ENCODE measurements around the gene SCARB2.
A peak's percentile ranks its signal among the peaks of the same experiment; 100 is the strongest.

The SCARB2 gene

DNA sequence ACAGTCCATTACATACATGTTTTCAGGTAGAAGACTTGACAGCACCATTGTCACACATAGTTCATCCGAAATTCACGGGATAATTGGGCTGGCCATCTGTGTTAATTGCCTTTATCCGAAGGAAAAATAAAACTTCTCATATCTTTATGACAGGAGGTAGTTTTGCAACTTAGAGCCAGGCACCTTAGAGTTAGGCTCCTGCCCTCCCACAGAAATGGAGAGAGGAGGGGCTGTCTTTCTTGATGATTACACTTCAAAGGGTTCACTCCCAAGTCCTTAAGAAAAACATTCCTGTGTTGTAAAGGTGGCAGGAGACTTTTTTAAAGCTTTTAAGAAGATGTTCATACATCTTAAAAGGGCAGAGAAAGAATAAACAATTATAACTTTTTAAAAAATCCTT, 10.5 kb upstream of the SCARB2 start:
- DNase-seq: no peak

DNA sequence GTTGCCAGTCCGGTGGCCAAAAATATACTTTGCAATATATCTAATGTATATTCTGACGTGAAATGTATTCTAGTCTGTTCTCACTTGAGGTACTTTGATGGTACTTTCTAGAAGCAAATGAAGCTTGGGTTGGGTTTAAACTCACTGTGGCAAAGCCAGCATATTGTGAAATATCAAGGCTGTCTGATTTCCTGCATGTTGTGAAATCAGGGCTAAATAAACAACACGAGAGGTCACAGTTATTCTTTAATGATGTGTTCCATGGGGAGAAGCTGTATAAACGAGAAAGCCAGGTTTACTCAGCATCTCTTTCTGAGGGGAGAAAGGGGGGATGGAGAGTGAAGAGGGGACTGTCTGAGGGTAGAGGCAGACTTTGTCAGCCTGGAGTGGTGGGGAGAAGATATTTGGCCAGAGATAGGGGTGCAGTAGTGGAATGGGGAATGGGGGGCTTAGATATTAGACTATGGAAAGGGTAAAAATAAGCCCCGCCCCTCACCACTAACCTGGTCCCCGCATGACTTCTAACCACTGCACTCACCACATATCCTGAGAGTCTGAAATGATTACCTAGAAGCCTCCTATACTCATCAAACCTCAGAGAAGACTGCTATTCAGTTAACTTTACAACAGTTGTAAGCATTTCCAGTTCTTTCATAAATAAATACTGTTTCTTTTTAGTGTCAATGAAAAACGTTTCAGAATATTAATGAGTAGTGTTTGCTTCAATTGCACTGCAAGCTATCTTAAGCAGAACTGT, 5.9 kb upstream of the SCARB2 start:
- DNase-seq: peak; percentile 50 to 59

DNA sequence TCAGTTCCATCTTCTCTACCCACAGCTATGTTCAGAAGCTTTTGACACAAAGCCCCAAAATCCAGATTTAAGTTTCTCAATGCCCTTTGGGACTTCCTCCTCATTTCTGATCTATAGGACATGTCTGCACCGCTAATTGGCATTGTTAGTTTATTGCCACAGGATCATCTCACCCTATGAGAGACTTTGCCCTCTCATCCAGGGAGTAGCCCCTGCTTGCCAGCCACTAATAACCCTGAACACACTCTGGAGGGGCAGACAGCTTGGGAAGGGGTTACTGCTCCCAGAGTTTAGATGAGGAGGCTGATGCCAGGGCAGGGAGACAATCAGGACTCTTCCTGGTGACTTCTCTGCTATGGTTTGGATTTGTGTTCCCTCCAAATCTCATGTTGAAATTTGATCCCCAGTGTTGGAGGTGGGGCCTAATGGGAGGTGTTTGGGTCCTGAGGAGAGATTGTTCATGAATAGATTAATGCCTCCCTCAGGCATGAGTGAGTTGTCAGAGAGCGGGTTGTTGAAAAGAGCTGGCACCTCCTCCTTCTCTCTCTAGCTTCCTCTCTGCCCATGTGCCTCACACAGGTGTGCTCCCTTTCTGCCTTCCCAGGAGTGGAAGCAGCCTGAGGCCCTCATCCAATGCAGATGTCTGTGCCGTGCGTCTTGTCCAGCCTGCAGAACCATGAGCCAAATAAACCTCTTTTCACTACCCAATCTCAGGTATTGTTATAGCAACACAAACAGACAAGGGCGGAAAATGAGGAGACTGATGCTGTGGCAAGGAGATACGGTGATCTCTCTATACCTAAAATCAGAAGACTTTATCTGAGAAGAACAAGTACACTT, 3.6 kb upstream of the SCARB2 start:
- DNase-seq: no peak

DNA sequence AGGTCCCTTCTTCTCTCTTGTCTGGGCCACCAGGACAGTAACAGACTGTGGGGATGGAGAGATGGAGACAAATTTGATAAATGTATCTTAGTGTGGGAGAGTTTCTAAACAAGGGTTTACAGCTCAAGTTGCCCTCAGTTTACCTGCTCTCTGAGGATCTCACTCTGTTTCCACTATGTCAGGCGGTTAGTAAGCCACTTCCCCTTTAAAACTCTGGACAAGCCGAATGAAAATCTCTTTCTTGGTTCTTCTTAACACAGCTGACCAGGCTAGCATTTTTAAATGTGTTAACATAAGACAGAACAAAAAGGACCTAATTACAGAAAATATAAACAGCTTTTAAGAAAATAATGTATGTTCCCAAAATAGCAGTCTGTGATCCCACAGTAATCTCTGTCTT, 2.9 kb upstream of the SCARB2 start:
- DNase-seq: no peak

DNA sequence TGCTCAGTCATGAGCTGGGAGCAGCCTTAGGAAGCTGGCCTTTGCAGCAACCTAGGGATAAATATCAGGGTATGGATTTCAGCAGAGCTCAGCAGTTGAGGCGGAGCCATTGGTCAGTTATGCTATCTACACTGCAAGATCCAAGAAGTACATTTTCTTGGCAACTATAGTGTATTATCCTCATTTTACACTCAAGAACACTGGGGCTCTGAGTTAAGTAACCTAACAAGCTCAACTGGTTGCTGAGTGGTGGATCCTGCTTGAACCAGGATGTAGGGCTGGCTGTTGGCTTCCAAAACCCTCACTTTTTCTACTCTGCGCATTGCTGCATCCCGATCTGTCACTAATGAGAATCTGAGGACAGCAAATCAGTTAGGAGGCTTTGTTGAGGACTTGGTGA, 1.5 kb upstream of the SCARB2 start:
- no peak for DNase-seq

DNA sequence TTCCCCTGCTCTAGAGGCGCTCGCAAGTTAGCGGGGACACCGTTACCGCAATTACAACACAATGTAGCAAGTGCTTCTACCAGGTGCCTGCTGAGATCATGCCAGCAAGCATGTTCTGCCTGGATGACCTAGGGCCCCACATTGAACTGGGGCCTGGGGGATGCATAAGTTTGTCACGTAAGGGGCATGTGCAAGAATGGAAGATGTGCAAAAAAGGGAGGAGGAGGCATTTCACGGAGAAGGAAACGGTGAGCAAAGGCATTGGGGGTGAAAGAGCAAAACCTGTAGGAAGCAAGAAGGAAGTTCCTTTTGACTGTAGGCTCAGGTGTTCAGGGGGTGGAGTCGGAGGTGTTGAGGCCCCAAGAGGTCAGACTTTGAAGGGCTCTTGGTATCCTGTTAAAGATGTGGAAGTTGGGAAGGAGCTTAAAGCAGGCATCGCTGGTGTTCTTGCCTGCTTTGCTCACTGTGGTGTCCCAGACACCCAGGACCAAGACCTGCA, 602 bp upstream of the SCARB2 start:
- peak in 1 of 2 experiments; percentile 61 for DNase-seq

DNA sequence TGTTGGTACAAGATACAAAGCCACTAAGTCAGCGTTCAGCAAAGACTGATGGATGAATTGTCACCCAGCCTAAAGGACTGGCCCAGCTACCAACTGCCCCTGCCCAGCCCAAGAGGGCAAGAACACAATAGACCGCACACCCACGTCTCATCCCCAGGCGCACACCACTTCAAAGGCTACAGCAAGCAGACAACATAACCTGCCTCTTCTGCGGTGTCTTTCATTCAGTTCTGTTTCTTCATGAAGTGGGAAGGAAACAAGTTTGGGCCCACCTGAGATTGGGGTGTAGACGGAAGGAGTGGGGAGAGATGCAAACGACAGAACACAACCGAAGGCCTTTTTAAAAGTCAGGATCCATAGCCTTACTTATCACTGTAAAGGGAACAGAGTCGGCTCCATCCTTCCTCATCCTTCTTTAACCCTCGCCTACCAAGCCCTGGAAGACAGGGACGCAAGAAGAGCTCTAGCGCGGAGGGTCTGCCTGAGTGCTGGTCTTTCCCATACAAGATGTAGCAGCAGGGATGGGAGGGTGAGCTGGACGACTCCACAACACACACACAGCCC, 691 bp downstream of the SCARB2 start:
- DNase-seq: no peak

DNA sequence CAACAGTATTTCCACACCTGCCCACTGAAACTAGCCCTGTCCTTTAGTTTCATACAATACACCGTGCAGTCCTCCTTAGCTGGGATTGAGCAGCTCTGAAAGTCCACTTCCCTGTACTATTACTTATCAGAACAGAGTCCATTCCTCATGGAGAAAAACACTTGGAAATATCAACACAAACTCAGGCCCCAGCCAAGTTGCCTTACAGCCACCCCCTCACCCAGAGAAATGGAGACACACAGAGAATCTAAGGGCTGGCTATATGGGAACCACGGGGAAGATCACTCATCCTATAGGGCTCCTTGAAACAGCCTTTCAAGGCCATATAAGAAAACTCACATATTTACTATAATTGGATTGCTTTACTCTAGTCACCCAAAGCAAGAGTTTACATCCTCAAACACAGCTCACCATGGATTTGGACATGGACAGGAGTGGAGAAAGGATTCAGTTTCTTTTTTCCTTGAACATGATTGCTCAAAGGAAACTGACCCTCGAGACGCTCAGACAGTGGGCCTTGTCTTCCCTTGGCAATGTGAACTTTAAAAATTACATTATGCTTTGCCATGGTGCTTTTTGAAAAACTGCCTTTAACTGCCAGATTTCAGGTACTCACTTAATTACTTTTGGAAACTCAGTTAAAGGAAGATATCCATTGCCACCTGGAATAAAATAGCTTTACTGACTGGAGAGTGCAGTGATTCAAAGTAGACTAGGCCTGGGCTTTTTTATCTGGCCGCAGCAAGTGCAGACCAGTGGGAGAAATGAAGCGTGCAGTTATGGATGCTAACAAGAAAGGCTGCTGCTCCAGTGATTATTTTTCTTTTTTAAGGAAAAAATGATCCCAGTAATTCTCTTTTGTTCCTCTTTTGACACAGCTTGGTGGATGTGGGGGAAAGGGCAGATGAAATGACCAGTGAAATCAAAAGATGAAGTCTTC, 1.6 kb downstream of the SCARB2 start:
- no peak for DNase-seq

DNA sequence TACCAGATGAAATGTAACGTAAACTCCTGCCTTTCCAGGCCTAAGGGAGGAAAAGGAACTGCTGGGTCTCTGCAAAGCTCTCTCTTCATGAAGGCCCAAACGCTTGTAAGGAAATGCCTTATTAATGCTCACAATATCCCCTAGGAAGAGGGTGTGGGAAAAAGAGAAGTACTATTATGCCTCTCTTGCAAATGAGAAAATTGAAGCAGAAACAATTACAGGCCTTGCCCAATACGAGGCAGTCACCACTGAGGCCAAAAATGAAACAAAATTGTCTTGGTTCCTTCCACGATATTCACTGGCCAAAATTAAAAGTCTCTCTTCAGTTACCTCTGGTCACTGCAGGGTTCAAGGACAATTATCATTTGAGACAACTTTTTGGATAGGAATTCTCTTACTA, 3.2 kb downstream of the SCARB2 start:
- peak; percentile 21 to 28 for DNase-seq

DNA sequence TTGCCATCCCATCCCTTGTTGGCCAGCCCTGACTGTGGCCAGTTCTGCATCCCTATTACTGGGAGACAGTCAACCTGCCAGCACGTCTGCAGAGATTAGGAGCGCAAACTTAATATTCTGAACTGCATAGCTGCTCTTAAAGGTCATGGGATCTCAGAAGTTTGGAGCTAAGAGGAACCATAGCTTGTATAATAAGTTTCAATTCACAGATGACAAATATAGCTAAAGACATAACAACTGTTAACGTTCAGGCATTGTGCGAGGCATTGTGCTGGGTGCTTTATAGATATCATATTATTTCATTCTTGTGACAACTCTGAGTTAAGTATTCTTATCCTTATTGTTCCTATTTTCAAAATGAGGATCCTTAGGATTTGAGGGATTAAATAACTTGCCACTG, 3.7 kb downstream of the SCARB2 start:
- DNase-seq: no peak

DNA sequence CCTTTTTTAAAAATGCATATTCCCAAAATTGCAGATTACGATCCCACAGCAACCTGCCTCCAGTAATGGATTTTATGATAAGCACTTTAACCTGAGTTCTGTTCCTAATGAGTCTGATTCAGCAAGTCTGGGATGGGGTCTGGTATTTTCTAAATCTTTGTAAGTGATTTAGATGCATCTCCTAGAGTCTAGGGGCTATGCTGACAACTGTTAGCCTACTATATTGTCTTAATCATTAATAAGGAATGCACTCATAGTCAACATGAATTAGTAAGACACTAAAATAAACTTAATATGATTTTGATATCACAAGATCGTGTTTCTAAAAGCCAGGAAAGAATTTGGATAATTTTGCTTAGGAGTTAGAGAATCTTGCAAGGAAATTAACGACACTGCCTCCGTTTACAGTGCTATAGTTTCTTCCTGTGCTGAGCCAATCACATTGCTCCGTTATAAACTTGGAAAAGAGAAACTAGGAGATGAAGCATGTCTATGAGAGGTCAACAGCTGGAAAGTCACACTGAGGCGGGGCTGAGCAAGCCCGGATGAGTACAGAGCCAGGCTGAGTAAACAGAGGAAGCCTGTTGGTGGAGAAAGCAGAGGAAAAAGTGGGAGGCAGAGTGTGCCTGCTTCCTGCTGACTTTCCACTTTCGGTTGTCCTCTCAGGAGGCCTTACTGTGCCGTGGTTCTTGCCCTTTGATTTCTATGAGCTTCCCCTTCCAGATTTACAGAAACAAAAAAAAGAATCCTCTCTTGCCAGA, 5.4 kb downstream of the SCARB2 start:
- DNase-seq: peak; percentile 18 to 41

DNA sequence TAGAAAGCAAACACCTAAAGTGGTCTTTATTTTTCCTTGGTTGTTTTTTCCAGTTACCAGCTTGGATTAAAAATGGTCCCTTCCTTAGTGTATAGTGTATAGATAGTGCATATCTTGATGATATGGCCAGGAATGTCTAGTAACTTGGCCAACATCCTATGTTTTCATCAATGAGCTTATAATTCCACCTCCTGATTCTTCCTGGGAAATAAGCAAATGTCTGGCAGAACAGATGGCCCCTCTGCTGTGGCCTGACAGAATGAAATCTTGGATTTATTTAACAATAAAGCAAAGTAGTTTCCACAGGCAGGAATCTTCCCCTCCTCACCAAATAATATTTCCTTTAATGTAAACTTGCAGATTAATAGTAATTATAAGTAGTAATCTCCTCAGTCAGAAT, 6.1 kb downstream of the SCARB2 start:
- no peak for DNase-seq

DNA sequence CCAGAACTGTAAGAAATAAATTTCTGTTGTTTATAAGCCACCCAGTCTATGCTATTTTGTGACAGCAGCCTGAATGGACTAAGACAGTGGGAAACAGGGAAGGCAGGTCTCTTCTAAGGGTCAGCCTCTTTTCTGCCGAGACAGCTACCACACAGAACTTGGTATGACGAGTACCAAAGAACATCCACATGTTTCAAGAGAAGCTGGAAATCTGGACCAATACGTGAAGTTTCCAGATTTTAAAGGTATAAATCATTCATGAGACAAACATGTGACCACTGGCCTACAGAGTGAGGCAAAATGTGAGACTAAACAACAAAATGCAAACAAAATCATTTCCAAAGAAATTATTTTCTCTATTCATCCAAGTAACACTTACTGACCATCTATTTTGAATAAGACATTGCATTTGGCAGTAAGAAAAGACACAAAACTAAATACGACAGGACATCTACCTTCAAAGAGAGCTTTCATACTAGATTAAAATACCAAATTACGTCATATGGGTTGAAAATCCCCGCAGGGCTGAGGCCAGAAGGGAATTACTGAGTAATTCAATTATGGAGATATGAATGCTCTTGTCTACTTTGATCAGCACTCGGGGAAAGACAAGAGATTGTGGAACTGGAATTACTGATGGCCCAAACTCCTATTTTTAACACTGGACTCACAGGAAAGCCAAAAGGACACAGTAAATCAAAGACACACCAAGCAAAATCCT, 7.2 kb downstream of the SCARB2 start:
- DNase-seq: no peak

DNA sequence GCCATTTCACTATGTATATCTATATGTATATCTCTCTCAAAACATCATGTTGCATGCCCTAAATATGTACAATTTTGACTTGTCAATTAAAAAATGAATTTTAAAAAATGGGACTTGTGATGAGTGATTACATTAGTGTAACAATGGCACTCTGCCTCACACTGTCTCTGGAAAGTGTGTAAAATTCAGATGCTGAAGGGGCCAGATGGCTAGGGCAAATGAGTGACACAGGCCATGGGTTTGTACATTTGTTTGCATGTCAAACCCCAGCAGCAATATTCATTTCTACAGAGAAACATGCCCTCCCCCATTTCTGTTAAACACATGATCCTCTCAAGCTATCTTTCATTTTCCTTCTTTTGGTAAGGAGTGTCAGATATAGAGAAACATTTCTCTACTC, 8.1 kb downstream of the SCARB2 start:
- DNase-seq: no peak

DNA sequence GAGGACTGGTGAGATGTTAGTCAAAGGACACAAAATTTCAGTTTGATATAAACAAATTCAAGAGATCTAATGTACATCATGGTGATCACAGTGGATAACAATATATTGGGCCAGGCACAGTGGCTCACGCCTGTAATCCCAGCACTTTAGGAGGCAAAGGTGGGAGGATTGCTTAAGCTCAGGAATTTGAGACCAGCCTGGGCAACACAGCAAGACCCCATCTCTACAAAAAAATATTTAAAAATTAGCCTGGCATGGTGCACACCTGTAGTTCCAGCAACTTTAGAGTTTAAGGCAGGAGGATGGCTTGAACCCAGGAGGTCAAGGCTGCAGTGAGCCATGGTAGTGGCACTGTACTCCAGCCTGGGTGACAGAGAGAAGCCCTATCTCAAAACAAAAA, 8.7 kb downstream of the SCARB2 start:
- DNase-seq: no peak

DNA sequence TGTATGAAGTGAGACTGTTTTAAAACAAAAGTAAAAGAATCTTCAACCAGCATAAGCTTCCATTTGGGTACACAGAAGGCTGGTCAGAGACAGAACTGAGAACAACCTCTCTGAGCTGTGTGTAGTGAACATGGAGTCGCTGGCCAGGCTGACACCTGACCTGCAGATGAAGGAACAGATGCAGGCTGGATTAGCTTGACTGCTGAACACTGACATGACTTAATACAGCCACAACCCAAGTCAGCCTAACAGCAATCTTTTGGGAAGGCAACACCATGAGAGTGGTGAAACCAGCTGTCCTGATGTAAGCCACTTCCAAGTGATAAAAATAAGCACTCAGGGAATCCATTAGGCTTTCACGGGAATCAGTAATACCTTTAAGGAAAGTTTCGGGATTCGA, 10.1 kb downstream of the SCARB2 start:
- DNase-seq: no peak

DNA sequence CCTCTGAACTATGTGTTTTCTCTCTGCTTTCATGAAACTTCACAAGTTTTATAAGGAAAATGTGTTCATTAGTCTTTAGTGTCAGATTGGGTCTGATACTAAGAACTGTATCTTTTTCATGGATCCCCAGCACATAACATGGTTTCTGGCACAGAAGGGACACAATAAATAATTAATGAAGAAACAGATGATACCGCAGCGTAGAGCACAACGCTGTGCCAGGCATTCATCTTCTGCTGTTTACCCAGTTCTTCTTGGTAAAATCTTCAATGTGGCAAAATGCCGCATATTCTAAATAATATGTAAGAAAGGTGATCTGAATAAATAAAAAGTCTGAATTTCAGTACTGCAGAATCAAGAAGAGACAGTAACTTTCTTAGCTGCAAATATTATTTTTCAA, 12.3 kb downstream of the SCARB2 start:
- no peak for DNase-seq

DNA sequence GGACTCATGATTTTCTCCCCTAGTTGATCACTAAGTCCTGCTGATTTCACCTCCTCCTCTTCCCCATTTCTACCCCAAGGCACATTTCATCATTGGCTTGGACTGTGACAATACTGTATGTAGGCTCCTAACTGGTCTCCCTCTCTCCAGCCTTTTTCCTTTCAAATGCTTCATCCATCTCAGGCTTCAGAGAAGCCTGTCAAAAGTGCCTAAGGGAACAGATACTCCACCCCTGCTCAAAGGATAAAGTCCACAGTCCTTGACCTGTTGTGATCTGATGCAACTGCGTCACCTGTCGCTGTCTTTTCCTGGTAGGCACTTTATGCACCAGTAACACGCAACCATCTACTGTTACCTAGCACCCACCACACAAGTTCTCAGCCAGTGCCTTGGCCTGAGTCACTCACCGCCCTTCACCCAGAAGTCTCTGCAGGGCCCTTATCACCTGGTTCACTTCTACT, 12.8 kb downstream of the SCARB2 start:
- DNase-seq: peak in 1 of 2 experiments; percentile 12

DNA sequence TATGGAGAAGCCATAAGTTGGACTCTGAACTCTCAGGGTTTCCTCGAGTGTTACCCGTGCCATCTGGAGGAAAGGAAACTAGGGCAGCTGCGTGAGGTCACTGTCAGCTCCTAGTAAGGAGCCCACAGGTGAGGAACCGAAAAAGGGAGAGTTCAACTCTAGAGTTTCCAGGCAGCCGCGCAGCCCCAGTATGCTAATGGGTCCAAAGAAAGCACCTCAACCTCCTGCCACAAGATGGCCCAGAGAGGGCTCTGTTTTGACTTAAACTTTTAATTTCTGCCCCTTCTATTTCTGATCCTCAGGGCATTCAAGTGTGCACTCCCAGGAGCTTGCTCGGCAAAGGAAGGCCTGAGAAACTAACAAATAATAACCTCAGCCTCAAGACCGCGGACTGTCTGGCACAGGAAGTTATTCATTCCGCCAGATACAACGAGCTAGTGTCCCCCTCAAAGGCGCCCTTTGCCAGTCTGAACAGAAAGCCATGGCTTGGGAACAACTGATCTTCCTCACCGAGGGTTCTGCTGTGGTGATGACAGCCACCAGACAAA, 13.9 kb downstream of the SCARB2 start:
- DNase-seq: no peak

DNA sequence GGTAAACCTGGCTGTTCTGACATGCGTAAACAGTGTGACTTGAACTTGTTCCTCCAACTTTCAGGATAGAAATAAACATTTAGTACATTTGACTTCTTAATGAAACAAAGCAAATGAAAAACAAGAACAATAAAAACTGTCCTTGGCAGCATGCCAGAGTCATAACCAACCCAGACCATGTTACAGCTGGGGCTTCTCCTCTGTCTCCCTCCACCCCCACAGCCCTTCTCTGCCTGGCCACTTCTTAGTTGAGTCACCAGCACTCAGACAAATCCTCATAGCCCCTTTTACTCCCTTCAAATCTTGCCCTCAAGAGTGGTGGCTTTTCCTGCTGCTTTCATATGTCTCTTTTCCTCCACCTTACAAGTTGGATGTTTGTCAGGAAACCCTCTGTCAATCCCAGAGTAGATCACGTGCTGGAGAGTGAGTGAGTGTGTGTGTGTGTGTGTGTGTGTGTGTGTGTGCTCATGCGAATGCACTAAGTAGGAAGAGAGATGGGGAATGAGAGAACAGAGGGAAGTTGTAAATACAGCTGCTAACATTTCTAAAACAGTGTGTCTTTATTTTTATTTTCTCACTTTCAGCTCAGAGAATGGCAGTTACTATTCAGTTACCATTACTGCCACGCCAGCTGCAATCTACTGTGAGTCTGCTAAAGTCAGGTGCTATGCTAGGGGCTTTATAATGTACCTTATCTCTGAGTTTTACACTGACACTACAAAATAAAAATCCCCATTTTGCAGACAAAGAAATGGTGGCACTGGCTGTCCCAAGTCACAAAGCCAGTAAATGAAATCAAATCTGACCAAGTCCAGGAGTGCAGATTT, 15.0 kb downstream of the SCARB2 start:
- DNase-seq: no peak
